ENCODE data around the gene TMX2.

TMX2 gene

DNA sequence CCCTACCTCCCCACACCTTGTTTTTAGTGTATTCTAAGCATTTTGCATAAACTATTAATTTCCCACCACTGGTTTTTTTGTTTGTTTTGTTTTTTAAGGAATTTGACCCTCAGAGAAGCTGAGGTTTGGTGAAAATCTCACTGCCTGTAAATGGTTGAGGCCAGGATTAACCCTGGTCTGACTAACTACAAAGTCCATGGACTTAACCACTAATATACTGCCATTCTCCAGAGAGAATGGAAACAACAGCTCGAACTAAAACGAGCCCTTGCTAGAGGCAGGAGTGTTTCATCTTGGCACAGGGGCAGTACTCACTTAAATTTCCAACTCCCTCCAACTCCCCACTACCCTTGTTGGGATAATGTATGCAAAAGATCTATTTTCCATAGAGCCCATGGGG, 52.2 kb downstream of the TMX2 start:
- no peak for DNase-seq (ENCODE audit: extremely low read depth in 1 of 2, low read depth in 1 of 2)

DNA sequence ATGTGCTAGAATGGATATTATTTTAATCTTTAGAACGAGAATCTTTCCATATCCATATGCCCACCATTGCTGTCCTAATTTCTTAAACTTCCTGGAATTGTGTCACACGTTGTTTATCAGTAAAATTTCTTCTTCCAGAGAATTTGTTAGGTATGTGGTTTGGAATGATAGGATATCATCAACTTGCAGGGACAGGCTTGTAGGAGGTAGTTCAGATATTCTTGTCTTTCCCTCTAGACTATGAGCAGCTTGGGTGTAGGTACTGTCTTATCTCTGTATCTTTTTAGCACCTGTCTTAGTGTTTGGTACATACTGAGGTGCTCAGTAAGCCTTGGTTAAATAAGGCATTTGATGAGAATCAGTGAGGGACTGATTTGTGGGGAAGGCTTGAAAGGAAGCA, 52.6 kb downstream of the TMX2 start:
- no peak for DNase-seq (ENCODE audit: extremely low read depth in 1 of 2, low read depth in 1 of 2)

DNA sequence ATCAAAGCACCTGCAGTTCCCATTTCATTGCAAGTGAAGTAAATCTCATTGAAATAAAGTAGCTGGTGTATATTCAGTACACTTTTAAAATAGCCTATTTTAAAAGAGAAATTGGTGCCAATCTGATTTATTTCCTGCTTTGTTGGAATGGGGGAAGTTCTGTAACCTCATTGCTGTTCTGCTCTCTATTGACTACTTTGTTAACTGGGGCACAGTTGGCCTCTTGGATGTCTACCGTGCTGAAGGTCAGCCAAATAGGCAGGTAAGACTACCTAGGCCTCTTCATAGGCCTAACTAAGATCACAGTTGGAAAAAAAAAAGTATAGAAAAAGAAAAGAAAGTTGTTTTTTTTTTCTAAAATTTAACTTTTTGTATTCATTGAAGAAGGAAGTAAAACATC, 58.4 kb downstream of the TMX2 start:
- DNase-seq (ENCODE audit: extremely low read depth in 1 of 2, low read depth in 1 of 2), result no peak

DNA sequence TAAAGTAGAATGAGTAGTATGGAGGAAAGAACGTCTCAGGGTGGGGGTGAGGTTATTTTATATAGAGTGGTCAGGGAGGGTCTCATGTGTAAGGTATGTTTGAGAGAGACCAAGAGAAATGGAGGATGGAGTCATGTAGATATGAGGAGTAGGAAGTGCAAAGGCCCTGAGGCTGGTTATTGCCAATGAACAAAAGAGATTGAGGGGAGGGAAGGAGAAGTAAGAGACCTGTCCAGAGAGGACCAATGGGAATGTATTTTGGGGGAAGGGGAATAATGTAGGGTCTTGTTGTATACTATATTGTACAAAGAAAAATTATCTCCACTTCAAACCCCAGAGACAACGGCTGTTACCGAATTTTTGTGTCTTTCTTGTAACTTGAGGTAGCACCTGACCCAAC, 59.0 kb downstream of the TMX2 start:
- no peak for DNase-seq (ENCODE audit: extremely low read depth in 1 of 2, low read depth in 1 of 2)

DNA sequence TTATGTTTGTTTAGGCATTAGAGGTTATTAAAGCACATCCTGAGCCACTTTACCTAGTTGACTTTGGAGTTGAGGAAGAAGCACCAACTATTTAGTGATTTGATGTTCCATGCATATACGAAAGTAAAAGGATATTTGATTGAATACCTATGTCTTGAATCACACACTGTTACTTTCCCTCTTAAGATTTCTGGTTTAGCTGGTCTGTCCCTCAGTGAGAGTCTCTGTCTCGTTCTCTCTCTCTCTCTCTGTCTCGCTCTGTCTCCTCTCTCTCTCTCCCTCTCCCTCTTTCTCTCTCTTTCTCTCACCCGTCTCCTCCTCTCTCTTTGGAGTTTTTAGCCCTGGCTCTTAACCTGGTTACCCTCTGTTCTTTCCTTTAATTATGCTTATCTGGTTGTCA, 60.2 kb downstream of the TMX2 start:
- DNase-seq (ENCODE audit: extremely low read depth in 1 of 2, low read depth in 1 of 2), result no peak

DNA sequence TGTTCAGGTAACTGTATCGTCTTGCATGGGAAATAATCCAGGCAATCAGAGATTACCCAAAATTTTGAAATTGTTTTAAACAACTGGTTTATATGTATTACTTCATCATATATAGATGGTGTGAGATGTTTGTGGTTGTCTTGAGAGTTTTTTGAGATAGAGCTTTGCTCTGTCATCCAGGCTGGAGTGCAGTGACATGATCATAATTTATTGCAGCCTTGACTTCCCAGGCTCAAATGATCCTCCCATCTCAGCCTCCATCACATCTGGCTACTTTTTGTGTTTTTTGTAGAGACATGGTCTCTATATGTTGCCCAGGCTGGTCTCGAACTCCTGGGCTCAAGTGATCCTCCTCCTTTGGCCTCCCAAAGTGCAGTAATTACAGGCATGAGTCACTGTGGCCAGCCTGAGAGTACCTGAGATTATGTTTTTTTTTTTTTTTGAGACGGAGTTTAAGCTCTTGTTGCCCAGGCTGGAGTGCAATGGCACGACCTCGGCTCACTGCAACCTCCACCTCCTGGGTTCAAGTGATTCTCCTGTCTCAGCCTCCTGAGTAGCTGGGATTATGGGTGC, 60.7 kb downstream of the TMX2 start:
- no peak for DNase-seq (ENCODE audit: extremely low read depth in 1 of 2, low read depth in 1 of 2)

DNA sequence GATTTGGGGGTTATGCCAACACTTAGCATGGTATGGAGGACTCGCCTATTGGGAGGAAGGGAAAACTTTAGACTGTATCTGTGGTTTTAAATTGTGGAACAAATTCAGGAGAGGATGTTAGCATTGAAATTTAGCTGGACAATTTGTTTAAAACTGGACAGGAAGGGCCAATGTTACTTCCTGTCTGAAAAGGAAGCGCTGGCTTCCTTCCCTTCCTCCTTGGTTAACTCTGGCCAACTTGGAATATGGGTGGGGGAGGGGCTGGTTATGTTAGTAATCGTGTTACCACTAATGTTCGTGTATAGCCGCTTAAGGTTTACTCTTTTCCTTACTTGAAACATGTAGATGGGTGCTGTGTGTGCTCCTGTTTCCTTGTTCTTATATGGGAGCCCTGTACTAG, 63.1 kb downstream of the TMX2 start:
- DNase-seq (ENCODE audit: extremely low read depth in 1 of 2, low read depth in 1 of 2), result no peak

DNA sequence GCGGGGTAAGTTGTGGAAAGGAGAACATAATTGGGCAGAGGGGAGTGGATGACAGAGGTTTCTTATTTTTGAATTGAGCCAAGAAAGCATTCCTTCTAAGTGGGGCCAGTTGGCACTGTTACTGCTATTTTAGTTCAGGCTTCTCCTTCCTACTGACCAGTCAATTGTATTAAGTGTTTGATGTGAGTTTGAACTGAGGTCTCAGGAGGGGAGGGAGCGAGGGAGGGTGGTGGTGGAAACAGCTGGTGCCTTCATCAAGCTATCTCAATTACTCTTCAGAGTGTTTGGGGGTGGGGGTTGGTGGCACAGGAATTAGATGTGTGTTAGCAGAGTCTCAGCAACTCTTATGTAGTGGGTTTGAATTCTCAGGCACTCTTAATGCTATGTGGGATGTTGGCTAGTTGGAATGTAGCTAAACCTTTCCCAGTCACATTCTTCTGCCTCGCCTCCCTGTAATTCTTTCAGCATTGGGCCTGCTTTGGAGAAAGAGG, 63.7 kb downstream of the TMX2 start:
- DNase-seq (ENCODE audit: extremely low read depth in 1 of 2, low read depth in 1 of 2), result no peak

DNA sequence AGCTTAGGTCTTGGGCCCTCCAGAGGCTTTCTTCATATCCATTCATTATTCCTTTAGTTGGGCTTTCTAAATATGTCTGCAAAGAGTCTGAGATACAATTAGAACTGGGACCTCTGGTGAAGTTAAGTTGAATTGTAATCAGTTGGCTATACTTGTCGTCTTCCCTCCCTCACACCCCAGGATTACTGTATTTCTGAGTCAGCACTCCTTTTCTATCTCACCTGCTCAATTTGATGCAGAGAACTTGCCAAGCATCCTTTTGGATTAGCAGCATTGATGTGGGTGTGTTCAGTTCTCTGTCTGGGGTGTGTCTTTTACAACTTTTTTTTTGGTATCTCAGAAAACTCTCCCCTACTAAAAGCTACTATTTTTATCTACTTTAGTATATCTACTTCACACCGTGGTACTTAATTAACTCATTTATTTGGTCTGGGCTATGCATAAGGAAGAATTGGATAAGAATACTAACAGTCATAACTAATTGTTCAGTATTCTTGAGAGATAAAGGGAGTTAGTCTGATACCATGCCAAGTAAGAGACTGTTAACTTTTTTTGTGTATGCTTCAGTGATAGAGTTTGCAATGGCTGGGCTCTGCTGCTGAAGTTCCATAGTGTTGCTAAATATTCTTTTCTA, 64.3 kb downstream of the TMX2 start:
- DNase-seq (ENCODE audit: extremely low read depth in 1 of 2, low read depth in 1 of 2), result no peak

DNA sequence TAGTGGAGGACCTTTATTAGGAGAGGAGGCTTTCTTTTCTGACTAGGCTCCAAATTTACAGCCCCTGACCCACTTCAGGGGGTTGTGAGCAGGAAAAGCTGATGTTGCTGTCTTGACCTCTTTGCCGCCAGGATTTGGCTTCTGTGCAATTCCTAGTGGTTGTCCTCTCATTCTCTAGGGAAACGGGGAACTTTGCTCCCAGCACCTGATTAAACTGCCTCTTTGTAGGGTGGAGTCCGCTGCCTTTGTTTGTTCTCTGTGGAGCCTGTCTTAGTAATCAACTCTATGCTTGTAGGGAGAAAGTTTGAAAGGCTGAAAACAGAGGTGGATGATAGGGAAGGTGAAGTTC, 65.5 kb downstream of the TMX2 start:
- DNase-seq (ENCODE audit: extremely low read depth in 1 of 2, low read depth in 1 of 2), result no peak

DNA sequence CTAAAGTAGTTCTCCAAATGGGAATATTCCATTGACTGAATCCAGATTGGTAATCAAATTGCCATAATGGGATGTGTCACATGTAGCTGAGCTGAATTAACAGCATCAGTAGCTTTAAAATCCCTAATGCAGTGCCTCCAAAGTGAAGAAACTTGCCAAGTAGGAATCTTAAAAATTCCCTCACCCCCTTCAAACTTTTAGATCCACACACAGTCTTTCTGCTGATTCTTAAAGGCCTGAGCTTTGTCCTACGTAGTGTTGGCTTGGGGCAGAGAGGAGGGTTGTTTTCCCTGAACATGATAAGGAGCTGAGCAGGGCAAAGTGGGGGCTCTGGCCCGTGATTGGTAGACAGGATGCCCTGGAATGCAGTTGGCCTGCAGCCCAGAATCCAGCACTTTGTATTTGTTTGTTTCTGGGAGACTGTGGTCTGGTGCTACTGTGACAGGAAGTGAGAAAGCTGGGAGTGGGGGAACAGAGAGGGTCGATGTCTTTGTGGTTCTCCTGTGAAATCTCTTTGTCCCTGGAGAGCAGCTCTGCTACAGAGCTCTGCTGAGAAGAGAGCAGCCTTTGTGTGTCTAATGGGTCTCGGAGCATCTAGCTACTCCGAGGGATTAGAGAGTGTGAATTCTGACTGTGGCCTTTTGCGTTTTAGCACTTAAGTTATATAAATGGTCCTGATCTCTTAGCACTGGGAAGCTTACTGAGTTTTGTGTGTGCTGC, 66.1 kb downstream of the TMX2 start:
- no peak for DNase-seq (ENCODE audit: extremely low read depth in 1 of 2, low read depth in 1 of 2)

DNA sequence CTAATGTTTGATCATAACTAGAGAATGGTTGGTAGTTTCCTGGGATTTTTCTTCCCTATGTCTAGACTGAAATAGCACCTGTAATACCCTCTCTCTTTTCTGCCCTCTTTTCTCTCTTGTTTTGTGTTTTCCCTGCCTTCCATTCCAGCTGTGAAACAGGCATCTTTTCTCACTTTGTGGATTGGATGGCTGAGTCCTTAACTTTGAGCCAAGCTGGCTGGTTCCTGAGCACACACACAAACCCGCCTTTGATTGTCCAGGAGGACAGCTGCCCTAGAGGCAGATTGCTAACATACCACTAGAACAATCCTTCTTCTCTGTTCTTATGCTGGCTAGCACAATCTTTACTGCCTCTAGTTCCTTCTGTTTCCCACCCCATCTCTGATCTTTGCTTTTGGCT, 66.9 kb downstream of the TMX2 start:
- no peak for DNase-seq (ENCODE audit: extremely low read depth in 1 of 2, low read depth in 1 of 2)

DNA sequence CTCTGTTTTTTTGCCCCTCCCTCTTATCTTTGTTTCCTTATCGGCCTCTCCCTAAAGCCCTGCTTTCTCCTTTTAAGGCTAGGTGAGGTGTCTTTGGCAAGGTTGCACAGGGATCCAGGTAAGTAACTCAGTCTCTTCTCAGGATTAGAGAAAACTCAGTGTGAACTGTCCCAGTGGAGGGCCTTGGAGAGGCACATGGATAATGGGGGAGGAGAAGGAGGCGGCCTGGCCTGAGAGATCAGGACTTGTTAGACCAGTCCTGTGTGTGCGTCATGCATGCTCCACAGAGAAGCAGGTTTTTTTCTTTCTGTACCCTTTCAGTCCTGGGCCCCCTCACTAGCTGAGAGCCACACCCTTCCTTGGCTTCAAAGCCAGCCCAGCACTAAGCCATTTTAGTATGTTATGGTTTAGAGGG, 69.1 kb downstream of the TMX2 start:
- DNase-seq (ENCODE audit: extremely low read depth in 1 of 2, low read depth in 1 of 2), result no peak

DNA sequence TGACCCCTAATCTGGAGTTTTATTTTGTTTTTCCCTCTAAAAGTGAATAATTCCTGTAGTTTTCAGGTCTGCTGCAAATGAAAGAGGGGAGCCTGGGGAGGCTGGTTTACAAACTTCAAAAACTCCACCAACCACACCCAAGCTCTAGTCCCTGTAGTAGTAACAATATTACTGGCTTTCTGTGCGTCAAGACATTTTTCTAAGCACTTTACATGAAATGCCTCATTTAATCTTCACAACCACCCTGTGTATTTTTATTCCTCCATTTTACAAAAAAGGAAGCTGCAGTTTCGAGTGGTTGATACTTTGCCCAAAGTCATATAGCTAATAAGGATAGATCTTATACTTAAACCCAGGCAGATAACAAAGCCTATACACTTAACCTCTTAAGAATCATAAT, 72.7 kb downstream of the TMX2 start:
- DNase-seq (ENCODE audit: extremely low read depth in 1 of 2, low read depth in 1 of 2), result no peak

DNA sequence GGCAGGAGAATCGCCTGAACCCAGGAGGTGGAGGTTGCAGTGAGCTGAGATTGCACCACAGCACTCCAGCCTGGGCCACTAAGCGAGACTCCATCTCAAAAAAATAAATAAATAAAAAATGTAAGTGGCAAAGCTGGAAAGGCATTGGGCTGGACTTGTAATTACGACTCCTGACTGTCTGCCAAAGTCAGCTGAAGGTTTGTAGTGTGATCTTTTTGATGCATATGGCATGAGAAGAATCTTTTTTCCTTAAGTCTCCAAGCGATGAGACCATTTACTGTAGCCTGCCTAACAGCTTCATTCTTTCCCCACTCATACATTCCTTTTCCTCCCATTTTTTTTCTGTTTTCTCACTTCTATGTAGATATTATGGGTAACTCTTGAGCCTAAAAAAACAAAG, 74.0 kb downstream of the TMX2 start:
- DNase-seq (ENCODE audit: extremely low read depth in 1 of 2, low read depth in 1 of 2), result no peak

DNA sequence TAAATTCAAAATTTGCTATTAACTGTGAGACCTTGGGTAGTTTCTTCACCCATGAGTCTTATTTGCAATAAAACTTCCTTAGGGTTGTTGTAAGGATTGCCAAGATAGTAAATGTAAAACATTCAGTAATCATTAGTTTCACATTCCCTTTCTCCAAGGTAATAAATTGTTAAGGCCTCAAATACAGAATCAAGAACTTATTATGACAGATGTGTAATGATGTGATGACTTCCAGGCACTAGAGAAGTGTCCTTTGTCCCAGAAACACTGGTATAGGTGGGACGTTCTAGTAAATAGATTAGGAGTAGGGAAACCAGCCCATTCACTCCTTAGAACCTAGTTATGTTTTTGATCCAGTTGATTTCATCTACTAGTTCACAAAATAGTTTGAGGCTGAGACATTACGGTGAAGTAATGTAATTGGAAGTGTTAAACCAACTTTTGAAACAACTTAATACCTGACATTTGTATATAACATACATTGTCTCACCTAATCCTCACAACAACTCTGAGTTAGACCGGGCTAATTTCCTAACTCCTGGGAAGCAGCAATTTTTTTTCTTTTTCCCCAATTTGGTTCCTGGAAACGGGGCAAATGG, 74.7 kb downstream of the TMX2 start:
- no peak for DNase-seq (ENCODE audit: extremely low read depth in 1 of 2, low read depth in 1 of 2)

DNA sequence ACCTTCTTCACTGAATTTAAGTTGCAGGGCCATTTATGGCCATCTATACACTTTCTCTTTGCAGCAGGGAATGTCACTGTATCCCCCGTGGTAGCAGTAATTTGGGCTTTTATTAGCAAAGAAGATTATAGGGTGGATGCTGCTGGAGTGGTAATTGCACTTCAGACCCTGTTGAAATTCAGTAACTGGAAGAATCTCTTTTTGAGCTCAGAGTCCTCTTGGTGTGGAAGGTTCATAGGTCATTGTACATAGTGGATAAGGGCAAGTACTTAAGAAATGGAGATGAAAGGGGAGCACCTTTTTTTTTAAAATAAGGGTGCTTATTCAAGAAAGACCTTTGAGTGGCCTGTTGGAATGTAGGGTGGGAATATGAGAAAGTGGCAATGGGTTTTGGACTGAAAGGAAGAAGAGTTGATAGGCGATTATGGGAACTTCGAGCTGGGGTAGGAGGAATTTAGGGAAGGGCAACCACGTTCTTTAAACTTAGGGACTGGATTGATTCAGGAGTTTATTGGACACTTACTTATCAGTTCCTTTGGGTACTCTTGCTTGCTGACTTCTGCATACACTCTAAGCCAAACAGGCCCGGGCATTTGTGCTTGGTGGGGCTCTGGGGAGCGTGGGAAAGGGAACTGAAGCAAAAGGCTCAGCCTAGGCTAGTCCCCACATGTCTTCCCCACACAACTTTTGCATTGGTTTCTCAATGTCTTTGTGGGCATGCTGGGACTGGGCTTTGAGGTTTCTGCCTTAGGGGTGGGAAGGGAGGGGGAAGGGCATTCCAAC, 75.7 kb downstream of the TMX2 start:
- no peak for DNase-seq (ENCODE audit: extremely low read depth in 1 of 2, low read depth in 1 of 2)

DNA sequence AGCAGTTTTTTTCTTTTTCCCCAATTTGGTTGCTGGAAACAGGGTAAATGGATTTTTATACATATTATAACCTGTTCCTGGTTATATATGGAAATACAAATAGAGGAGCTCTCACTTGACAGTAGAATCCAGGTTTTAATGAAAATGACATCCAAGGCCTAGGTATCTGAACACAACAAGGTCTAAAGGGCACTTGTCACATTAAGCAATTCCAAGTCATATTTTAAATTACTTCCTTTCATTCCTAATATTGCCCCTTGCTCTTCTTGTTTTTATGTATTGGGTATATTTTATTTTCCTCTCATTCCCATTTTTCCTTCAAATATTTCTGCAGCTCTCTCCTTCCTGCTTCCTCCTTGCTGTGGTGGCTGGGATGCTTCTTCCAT, 76.3 kb downstream of the TMX2 start:
- no peak for DNase-seq (ENCODE audit: extremely low read depth in 1 of 2, low read depth in 1 of 2)

Data from activated CD8-positive, alpha-beta memory T cell treated with anti-CD3 and anti-CD28 coated beads for 1 hour (primary cell).